HL-60/S4 treated with retinoic acid at 250 ng/mL for 4 days and 3 days (cell line): Measurements from ENCODE around the gene OSBPL5.

Experiments
- in situ Hi-C: fragments of 300-500 bp; cut with MboI; formaldehyde crosslinking; loops from 2 replicates; pipeline ENCODE4 v1.7.0; 2022; ENCODE audit warnings: low sequenced_read_pairs

The OSBPL5 gene

GRCh38 chr11:3041699-3042441 is 123.2 kb downstream of the OSBPL5 start:
- in situ Hi-C loops, result no loop called here

GRCh38 chr11:3040881-3041280 is 124.2 kb downstream of the OSBPL5 start:
- in situ Hi-C loops, result no loop called here

GRCh38 chr11:3037945-3038271 is 127.2 kb downstream of the OSBPL5 start:
- in situ Hi-C loops, result no loop called here
